Central memory CD4-positive, alpha-beta T cell (primary cell): ENCODE results near the gene WDR89.
"Not testable (repeated sequence)": the region's sequence is repeated elsewhere in the genome, so short reads cannot be mapped to it uniquely, and the experiment has no call there.

ENCODE experiments used
- DNase-seq: peaks from one replicate; pipeline ENCODE4 v3.0.0; 2022

WDR89 gene

DNA sequence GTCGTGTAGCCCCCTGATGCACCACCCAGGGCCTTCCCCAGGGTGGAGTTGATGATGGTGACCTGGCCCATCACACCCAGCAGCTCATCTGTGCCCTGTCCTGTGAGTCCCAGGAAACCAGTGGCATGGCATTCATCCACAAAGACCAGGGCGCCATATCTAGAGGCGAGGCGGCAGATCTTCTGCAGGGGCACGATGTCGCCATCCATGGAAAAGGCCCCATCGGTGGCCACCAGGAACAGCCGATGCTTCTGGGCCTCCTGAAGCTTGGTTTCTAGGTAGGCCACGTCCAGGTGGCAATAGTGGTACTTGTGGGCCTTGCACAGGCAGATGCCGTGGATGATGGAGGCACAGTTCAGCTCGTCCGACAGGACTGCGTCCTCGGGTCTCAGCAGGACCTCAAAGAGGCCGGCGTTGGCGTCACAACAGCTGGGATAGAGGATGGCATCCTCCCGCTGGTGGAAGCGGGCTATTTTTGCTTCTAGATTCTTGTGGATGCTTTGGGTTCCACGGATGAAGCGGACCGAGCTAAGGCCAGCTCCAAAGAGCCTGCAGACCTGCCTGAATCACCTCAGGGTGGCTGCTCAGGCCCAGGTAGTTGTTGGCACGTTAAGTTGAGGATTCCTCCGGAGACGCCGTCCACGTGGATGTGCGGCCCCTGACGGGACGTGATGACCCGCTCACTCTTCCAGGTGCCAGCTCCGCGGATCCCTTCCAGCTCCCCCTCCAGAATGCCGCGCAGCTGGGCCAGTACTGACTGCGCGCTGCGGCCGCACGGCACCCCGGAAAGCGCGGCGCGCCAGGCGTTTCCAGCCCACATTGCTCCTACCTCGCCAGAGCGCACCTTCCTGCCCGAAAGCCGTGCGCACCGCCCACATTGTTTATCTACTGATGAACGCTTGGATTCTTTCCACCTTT is 47.0 kb downstream of the WDR89 start:
- DNase-seq, result no peak

DNA sequence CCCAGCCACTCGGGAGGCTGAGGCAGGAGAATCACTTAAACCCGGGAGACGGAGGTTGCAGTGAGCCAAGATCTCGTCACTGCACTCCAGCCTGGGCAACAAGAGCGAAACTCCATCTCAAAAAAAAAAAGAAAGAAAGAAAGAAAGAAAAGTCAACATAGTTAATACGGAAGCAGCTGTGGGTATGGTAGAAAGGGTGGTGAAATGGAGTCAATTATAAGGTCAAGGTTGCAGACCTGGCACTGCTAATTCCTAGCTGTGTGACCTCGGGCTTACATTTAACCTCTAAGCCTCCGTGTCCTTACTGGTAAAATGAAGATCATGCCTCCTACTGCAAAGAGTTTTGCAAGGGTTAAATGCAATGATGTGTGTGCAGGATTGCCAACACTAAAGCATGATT is 58.6 kb downstream of the WDR89 start:
- not testable (repeated sequence) for DNase-seq

- DNase-seq, result no peak
Observed at GRCh38 chr14:63581491-63581890, 60.2 kb downstream of the WDR89 start.

GRCh38 chr14:63578300-63578699 is 63.4 kb downstream of the WDR89 start:
- DNase-seq, result no peak

DNA sequence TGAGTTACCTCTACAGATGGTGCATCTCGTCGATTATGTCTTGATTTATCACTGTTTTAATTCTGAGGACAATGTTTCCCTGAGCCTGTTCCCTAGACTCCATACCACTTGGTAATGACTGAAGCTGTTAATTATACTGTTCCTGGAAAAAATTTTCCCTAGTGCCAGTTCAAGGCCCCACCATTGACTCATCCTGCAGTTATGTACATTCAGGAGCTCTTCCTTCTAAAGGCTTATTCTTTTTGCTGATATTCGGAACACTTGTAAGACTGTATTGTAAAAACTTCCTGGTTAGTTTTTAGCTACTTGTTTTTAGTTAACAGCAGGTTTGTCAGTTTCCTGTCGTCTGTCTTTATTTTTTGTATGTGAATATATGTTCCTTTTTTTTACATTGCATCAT is 68.1 kb downstream of the WDR89 start:
- DNase-seq, result no peak

- no peak for DNase-seq
Observed at GRCh38 chr14:63565448-63565847, 76.2 kb downstream of the WDR89 start.

GRCh38 chr14:63564318-63564717 is 77.4 kb downstream of the WDR89 start:
- no peak for DNase-seq

DNA sequence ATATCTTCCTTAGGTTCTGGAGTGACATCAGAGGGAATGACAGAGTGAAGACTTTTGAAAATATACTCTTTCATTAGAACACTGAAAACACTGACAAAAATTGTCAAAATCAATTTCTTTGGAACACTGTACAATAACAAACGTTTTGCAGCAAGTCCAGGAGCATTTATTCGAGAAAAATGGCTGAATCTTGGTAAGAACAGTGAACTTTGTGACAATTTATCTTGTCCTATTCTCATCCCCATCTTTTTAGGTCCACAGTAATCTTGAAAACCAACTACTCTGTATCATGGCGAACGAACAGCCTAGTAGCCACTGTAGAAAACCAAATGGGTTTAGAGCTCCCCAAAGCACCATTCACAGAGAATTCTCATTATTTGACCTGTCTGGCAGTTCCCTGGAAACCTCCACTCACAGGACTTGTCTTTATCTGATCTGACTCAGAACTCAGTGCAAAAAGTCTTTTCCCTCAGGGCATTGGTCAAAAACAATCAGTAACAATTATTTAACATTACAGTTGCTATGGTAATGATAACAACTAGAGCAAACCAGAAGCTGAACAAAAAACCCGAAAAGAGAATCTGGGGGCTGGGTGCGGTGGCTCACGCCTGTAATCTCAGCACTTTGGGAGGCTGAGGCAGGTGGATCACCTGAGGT is 78.2 kb downstream of the WDR89 start:
- DNase-seq, result no peak

GRCh38 chr14:63562405-63562804 is 79.3 kb downstream of the WDR89 start:
- no peak for DNase-seq

- DNase-seq, result no peak
Observed at GRCh38 chr14:63555572-63555971, 86.1 kb downstream of the WDR89 start.

GRCh38 chr14:63551332-63551731 is 90.3 kb downstream of the WDR89 start:
- no peak for DNase-seq

- no peak for DNase-seq
Observed at GRCh38 chr14:63547798-63548335, 93.8 kb downstream of the WDR89 start.
